ENCODE results near the gene TEX51.

DNA sequence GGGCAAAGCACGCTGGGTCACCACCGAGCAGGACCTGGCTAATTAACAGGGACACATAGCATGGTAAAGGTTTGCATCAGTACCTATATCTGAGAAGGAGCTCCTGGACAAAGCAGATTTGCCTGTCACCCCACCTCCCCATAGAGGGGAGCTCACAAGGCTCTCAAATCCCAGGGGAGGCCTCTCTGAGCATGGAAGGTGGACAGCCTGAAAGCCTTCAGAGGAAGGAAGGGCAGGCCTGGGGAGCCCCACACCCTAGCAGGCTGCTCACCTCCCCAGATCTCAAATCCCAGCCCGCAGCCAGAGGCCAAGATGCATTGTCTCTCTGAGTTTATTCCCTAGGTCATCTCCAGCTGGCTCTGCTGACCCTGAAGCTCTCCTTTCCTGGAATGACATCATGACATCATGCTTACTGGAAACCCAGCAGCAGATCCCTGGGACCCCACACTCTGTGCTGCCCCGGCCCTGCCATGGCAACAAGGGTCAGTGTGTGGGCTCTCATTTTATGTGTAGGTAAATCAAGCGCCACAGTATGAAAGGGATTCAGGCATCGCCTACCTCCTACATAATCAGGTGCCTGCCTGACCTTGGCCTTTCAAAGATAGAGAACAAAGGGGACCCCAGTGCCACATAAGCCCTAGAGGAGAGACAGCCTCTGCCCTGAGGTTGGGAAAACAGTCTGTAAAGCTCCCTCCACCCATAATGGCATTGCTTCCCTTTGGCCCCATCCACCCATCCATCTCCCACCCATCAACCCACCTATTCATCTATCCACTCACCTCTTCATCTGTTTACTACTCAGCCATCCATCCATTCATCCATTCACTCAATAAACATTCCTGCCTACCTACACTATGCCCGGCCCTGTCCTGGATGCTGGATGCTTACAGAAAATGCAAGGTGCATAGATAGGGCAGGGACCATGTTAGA lies 15.7 kb upstream of the TEX51 start:
- TF ChIP-seq CTCF (IDR thresholded peaks at IDR 0.05) (no peak), POLR2AphosphoS5 (IDR thresholded peaks at IDR 0.05) (no peak), POLR2A (IDR thresholded peaks at IDR 0.05) (no peak), EP300 (IDR thresholded peaks at IDR 0.05) (no peak)

Data from upper lobe of left lung (tissue), 4 donors.